ENCODE results near the gene EPX. TPM values are rescaled to one million over a fixed set of nuclear protein-coding genes. Genes with fewer than 3 reads are reported as not detected.

The EPX gene
- total RNA-seq, 1 experiment from 2014 or later: not detected

DNA sequence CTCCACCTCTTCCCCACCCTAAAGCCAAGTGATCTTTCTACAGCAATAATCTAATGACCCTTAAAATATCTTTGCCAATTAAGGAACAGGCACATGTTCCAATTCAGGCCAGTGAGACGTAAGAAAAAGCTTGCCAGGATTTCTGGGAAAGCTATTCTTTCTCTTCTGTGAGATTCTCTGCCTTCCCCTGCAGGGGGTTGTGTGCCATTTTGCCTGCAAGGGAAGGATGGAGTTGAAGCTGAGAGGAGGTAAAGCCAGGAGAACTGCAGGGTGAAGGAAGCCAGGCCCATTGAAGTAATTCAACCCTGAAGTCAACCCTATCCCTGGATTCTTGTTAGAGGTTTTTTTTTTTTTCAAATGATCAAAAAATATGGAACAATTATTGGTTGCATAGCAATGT is 36.9 kb downstream of the EPX start:
- no peak overlapping the region for H2BK5ac ChIP-seq (ENCODE audit: insufficient read length, low read length)
- no peaks in the 10 kb centered on the region for H3K36me3 Mint-ChIP-seq (ENCODE audit: insufficient read depth in 1 of 3, low read depth in 3 of 3)
- peak overlapping the region in 1 of 3 experiments; percentile 67; a peak in 2 of 7 replicates for H3K27ac Mint-ChIP-seq
- no peak overlapping the region for H3K4ac ChIP-seq (ENCODE audit: low read depth, low read length)
- peaks cover 41% of the 10 kb centered on the region for H3K27me3 Mint-ChIP-seq (ENCODE audit: low read depth)
- H3T11ph ChIP-seq (ENCODE audit: low read length): peak overlapping the region; percentile 37
- no peak overlapping the region for H2AK5ac ChIP-seq (ENCODE audit: insufficient read length, low read length)
- H3K4me1 ChIP-seq (ENCODE audit: insufficient read depth, low read length): peaks cover 2% of the 10 kb centered on the region; the same call in 1 of the 2 replicates
- H3K27me3 ChIP-seq (ENCODE audit: insufficient read depth, low read length): no peaks in the 10 kb centered on the region
- H3K9me3 ChIP-seq (ENCODE audit: control insufficient read depth, low read depth, low read length): no peaks in the 10 kb centered on the region
- H3K4me2 ChIP-seq (ENCODE audit: insufficient read depth, insufficient read length, low read length): no peak overlapping the region
- no peak overlapping the region for H3K14ac ChIP-seq (ENCODE audit: insufficient read depth, low read length)
- H3K4me1 Mint-ChIP-seq: peaks cover 16 to 22% of the 10 kb centered on the region in 2 experiments
- H3K79me1 ChIP-seq (ENCODE audit: insufficient read depth, low read depth, low read length, poor library complexity, severe bottlenecking): no peaks in the 10 kb centered on the region
- no peak overlapping the region for H3K23ac ChIP-seq (ENCODE audit: insufficient read length, low read depth, low read length)
- H3K23me2 ChIP-seq (ENCODE audit: insufficient read length, low read depth, low read length, poor library complexity, severe bottlenecking): no peaks in the 10 kb centered on the region
- no peaks in the 10 kb centered on the region for H3K9me3 Mint-ChIP-seq
- H3K27ac ChIP-seq (ENCODE audit: insufficient read length, low read depth, low read length): no peak overlapping the region
- no peak overlapping the region for H2AFZ ChIP-seq (ENCODE audit: low read length)
- TF ChIP-seq, protein P1, sequence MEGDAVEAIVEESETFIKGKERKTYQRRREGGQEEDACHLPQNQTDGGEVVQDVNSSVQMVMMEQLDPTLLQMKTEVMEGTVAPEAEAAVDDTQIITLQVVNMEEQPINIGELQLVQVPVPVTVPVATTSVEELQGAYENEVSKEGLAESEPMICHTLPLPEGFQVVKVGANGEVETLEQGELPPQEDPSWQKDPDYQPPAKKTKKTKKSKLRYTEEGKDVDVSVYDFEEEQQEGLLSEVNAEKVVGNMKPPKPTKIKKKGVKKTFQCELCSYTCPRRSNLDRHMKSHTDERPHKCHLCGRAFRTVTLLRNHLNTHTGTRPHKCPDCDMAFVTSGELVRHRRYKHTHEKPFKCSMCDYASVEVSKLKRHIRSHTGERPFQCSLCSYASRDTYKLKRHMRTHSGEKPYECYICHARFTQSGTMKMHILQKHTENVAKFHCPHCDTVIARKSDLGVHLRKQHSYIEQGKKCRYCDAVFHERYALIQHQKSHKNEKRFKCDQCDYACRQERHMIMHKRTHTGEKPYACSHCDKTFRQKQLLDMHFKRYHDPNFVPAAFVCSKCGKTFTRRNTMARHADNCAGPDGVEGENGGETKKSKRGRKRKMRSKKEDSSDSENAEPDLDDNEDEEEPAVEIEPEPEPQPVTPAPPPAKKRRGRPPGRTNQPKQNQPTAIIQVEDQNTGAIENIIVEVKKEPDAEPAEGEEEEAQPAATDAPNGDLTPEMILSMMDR (conservative IDR thresholded peaks at IDR 0.05): no peak; the same call in 2 of the 3 replicates
- H3K9ac ChIP-seq (ENCODE audit: extremely low read depth, insufficient read length, low read length): no peak overlapping the region
- H3K56ac ChIP-seq (ENCODE audit: insufficient read length, low read depth, low read length): no peak overlapping the region
- DNase-seq: no peak
- peak overlapping the region in 1 of 2 experiments; percentile 43; a peak in 1 of 5 replicates for H3K4me3 Mint-ChIP-seq
- no peak overlapping the region for H4K91ac ChIP-seq (ENCODE audit: insufficient read length, low read depth, low read length)
- no peak overlapping the region for H2BK120ac ChIP-seq (ENCODE audit: low read depth, low read length, poor library complexity, severe bottlenecking)
- no peak overlapping the region for H4K8ac ChIP-seq (replicated peaks; ENCODE audit: insufficient read length, low read depth, low read length)
- no peak overlapping the region for H2BK20ac ChIP-seq (ENCODE audit: low read depth, low read length, poor library complexity, severe bottlenecking)
- no peaks in the 10 kb centered on the region for H4K20me1 ChIP-seq (ENCODE audit: control insufficient read depth, insufficient read depth, insufficient read length)
- peak overlapping the region; percentile 54 for H3K18ac ChIP-seq (ENCODE audit: insufficient read length, low read depth, low read length)
- H4K5ac ChIP-seq (ENCODE audit: insufficient read length, low read depth, low read length): no peak overlapping the region
- H3K79me2 ChIP-seq (ENCODE audit: insufficient read depth, low read length): no peaks in the 10 kb centered on the region
- no peak overlapping the region for H2BK15ac ChIP-seq (ENCODE audit: low read depth, low read length)
- WGBS (ENCODE audit: extremely low coverage, insufficient read length, low lambda C conversion rate): no CpG with 5 or more reads among the region's 1 CpG
- H2BK12ac ChIP-seq (ENCODE audit: insufficient read length, low read depth, low read length): no peak overlapping the region

All from H9 (cell line).